AG09309 (cell line): ENCODE results near the gene FBN3.

ENCODE experiments used
- DNase-seq: peaks from one replicate; pipeline ENCODE4 v3.0.0-alpha.2; 2010; ENCODE audit warnings: low read depth
- H3K4me3 ChIP-seq: 2 replicates; pipeline ENCODE4 v1.5.1; 2011; ENCODE audit warnings: mild to moderate bottlenecking, low read depth, low read length, moderate library complexity; ENCODE audit not compliant: control insufficient read depth
- TF ChIP-seq, protein P1 (sequence below): IDR thresholded peaks from 2 replicates; pipeline ENCODE4 v1.5.1; 2011; ENCODE audit warnings: mild to moderate bottlenecking, low read depth, low read length, inconsistent platforms; ENCODE audit not compliant: insufficient read depth, control insufficient read depth; ENCODE audit errors: missing control alignments

The FBN3 gene

DNA sequence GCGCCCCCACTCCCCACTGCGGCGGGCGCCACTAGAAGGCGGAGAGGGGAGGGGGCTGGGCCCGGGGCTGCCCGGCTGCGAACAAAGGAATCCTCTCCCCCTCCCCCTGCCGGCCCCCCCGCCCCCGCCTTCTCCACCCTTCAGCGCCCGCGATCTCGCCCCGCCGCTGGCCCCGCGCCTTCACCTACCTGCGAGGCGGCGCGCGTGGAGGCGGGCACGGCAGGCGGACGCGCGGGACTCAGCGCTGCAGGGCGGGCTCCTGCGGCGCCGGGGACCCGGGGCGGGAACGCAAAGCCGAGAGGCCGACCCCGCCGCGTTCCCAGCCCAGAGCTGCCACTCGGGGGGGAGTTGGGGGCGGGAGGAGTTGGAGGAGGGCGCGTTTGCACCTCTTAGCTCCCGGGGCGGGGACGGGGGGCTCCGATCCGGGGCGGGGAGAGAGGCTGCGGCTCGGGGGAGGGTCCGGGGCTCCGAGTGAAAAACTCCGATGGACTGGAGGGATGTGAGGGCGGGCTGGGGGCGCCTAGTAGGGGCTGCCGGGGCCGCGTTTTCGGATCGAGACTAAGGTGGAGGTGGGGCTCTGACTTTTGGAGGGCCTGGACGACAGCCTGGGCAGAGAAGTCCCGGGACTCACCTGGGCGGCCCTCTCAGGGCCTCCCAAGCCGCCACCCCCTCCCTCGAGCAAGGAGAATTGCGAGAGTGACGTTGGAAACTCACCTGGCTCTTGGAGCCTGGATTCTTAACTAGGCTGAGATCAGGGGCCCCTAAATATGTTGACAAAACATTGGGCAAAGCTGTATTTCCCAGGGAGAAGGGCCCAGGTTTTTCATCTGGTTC lies at the start of gene FBN3:
Gene FBN3 (minus strand): TSS at position 332 of the 834 bp plus-strand sequence. CDS start 2,112 bp downstream, outside the sequence.
- no peak within 1 kb of the TSS for H3K4me3 ChIP-seq
- TF ChIP-seq, protein P1, sequence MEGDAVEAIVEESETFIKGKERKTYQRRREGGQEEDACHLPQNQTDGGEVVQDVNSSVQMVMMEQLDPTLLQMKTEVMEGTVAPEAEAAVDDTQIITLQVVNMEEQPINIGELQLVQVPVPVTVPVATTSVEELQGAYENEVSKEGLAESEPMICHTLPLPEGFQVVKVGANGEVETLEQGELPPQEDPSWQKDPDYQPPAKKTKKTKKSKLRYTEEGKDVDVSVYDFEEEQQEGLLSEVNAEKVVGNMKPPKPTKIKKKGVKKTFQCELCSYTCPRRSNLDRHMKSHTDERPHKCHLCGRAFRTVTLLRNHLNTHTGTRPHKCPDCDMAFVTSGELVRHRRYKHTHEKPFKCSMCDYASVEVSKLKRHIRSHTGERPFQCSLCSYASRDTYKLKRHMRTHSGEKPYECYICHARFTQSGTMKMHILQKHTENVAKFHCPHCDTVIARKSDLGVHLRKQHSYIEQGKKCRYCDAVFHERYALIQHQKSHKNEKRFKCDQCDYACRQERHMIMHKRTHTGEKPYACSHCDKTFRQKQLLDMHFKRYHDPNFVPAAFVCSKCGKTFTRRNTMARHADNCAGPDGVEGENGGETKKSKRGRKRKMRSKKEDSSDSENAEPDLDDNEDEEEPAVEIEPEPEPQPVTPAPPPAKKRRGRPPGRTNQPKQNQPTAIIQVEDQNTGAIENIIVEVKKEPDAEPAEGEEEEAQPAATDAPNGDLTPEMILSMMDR: no peak
- no peak for DNase-seq

DNA sequence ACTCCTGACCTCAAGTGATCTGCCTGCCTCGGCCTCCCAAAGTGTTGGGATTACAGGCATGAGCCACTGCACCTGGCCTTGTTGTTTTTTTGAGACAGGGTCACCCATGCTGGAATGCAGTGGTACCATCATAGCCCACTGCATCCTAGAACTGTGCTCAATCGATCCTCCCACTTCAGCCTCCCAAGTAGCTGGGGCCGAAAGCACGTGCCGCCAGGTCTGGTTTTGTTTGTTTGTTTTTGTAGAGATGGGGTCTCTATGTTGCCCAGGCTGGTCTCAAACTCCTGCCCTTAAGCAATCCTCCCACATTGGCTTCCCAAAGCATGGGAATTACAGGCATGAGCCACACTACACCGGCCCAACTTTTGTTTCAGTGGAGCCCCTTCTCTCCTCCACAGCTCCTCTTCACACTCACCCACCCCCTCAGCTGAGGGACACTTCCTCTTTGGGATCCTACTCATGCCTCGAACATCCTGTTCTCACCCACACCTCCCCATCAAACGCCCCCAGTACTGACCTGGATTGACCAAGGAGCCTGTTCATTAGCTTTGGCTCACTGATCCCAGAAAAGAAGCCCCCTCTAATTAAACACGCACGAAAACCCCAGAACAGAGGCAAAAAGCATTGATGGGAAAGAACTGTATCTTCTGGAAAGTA lies 47.0 kb upstream of the FBN3 start:
- DNase-seq: no peak
- no peak overlapping the region for H3K4me3 ChIP-seq
- TF ChIP-seq, protein P1: no peak

DNA sequence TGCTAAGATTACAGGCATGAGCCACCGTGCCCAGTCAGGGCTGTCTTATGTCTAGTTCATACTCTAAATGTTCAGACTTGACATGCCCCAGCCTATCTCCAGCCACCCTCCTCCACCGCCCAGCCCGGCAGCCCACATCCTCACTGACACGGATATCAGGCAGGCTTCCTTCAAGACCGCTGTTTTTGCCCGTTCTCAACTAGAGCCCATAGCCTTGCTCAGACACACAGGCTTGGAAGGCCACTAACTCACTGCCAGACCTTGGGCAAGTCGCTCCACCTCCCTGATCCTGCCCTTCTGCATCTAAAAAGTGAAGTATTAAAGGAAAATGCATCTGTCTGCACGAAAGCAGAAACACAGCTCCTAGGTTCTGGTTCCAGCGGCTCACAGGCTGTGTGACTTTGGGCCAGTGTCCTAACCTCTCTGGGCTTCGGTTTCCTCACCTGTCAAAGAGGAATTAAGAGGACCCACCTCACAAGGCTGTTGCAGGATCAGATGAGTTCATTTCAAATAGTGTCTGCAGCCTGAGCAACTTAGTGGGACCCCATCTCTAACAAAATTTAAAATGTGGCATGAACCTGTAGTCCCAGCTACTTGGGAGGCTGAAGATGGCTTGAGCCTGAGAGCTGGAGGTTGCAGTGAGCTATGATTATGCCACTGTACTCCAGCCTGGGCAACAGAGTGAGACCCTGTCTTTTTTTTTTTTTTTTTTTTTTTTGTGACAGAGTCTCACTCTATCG lies 45.3 kb upstream of the FBN3 start:
- TF ChIP-seq, protein P1: no peak
- H3K4me3 ChIP-seq: no peak overlapping the region
- DNase-seq: no peak

DNA sequence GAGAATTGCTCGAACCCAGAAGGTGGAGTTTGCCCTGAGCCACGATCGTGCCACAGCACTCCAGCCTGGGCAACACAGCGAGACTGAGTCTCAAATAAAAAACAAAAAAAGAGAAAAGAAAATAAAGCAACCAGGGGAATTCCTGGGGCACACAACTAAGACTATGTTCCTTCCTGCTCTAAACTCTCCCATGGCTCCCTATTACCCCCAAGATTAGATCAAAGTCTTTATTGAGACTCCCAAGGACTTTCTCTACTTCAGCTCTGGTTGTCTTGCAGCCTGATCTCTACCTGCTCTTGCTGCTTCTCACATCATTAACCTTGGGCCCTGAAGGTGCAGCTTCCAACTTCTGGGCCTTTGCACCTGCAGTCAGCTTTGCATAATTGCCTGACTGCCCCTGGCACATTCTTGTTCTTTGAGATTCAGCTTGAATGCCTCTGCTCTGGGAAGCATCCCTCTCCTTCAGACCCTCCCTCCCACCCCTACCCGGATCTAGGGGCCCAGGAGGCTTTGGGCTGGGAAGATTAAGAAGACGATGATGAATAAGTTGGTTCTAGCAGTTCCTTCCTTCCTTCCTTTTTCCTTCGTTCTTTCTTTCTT lies 42.9 kb upstream of the FBN3 start:
- no peak overlapping the region for H3K4me3 ChIP-seq
- DNase-seq: no peak
- TF ChIP-seq, protein P1: no peak

DNA sequence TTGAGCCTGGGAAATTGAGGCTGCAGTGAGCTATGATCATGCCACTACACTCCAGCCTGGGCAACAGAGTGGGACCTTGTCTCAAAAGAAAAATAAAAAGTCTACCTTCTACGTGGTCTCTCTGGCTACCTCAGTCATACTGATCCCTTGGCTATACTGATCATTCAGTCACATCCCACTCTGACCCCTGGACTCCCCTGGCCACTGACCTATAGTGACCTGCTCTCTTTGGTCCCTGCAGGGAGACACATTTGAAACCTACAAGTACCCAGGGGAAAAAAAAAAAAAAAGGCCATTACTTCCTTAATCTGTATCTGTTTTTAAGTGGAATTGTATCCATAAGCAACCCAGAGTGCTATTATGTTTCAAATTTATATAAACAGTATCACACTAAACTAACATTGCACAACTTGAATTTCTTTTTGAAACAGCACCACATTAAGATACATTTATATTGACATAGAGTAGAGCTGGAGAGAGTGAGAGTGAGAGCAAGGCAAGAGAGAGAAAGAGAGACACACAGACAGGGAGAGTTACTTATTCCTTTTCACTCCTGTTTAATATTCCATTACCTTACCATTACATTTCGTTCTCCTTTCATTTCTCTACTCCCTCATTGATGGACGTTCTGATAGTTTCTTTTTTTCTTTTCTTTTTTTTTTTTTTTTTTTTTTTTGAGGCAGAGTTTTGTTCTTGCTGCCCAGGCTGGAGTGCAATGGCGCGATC lies 36.1 kb upstream of the FBN3 start:
- no peak overlapping the region for H3K4me3 ChIP-seq
- DNase-seq: no peak
- TF ChIP-seq, protein P1: no peak
